SU-DHL-6 (cell line): ENCODE results near the gene RBM44.
"Not testable (repeated sequence)": the region's sequence is repeated elsewhere in the genome, so short reads cannot be mapped to it uniquely, and the experiment has no call there.

ENCODE experiments used
- H2AFZ ChIP-seq: fragments of 200-600 bp; sonication (generic); 2 replicates; pipeline ENCODE4 v1.6.1; 2014; ENCODE audit warnings: low read depth, mild to moderate bottlenecking, moderate library complexity, mixed read lengths, antibody characterized with exemption, low read length; ENCODE audit not compliant: severe bottlenecking
- H3F3A ChIP-seq: fragments of 200-600 bp; shearing (Covaris generic); 2 replicates; pipeline ENCODE4 v1.6.0; 2016; ENCODE audit warnings: antibody characterized with exemption, mild to moderate bottlenecking; ENCODE audit not compliant: insufficient read depth
- H3K27ac ChIP-seq: fragments of 200-600 bp; sonication (generic); 2 replicates; pipeline ENCODE4 v1.5.1; 2016; ENCODE audit warnings: low read depth, mild to moderate bottlenecking, low read length, moderate library complexity, mixed read lengths
- H3K27me3 ChIP-seq: fragments of 200-600 bp; sonication (generic), shearing (Covaris generic); 2 replicates; pipeline ENCODE4 v1.6.0; 2014; ENCODE audit warnings: mild to moderate bottlenecking, low read length
- H3K36me3 ChIP-seq: fragments of 200-600 bp; sonication (generic); 2 replicates; pipeline ENCODE4 v1.6.1; 2014; ENCODE audit warnings: mild to moderate bottlenecking, low read length, mixed read lengths
- H3K4me2 ChIP-seq: fragments of 300-600, 200-600 bp; shearing (Covaris generic), sonication (generic); 2 replicates; pipeline ENCODE4 v1.6.0; 2014; ENCODE audit warnings: low read length, low read depth, mild to moderate bottlenecking; ENCODE audit not compliant: poor library complexity, severe bottlenecking
- H3K4me3 ChIP-seq: fragments of 200-600 bp; sonication (generic); 2 replicates; pipeline ENCODE4 v1.5.1; 2014; ENCODE audit warnings: antibody characterized with exemption, low read length, mild to moderate bottlenecking, mixed read lengths; ENCODE audit not compliant: insufficient read depth, poor library complexity, severe bottlenecking
- H3K79me2 ChIP-seq: fragments of 200-600 bp; sonication (generic); 2 replicates; pipeline ENCODE4 v1.6.1; 2014; ENCODE audit warnings: mild to moderate bottlenecking, low read length, moderate library complexity; ENCODE audit not compliant: insufficient read depth
- H3K9ac ChIP-seq: fragments of 200-600 bp; sonication (generic); 2 replicates; pipeline ENCODE4 v1.7.0; 2014; ENCODE audit warnings: mild to moderate bottlenecking, low read length
- H3K9me2 ChIP-seq: fragments of 200-600 bp; sonication (generic); replicated peaks from 2 replicates; pipeline ENCODE4 v1.6.1; 2014; ENCODE audit warnings: low read length; ENCODE audit not compliant: insufficient read depth
- H3K9me3 ChIP-seq: fragments of 200-600 bp; sonication (generic); 2 replicates; pipeline ENCODE4 v1.6.1; 2014; ENCODE audit warnings: low read length, mixed read lengths; ENCODE audit not compliant: insufficient read depth
- H4K20me1 ChIP-seq: fragments of 200-600 bp; sonication (generic); 2 replicates; pipeline ENCODE4 v1.6.1; 2014; ENCODE audit warnings: low read depth, mild to moderate bottlenecking, antibody characterized with exemption, low read length, moderate library complexity, mixed read lengths
- CTCF ChIP-seq: fragments of 200-600 bp; sonication (generic); IDR thresholded peaks from one replicate; pipeline ENCODE4 v1.5.1; 2017; ENCODE audit warnings: antibody characterized with exemption, mild to moderate bottlenecking, low read length, moderate library complexity; ENCODE audit not compliant: insufficient read depth, poor library complexity, severe bottlenecking
- EZH2phosphoT487 ChIP-seq: fragments of 200-600 bp; sonication (generic), shearing (Covaris generic); conservative IDR thresholded peaks from 2 replicates; pipeline ENCODE4 v1.6.1; 2018; ENCODE audit warnings: mild to moderate bottlenecking, antibody characterized with exemption, low read length, moderate library complexity, mixed read lengths

RBM44 gene

GRCh38 chr2:237779521-237779920 is 19.1 kb upstream of the RBM44 start:
- no peak overlapping the region for H2AFZ ChIP-seq
- H3K9me3 ChIP-seq, result no peaks in the 10 kb centered on the region
- H3K27ac ChIP-seq, result no peak overlapping the region
- H3K4me3 ChIP-seq, result no peak overlapping the region
- TF ChIP-seq CTCF (no peak), EZH2phosphoT487 (no peak)
- no peaks in the 10 kb centered on the region for H3F3A ChIP-seq
- H3K9me2 ChIP-seq, result no peaks in the 10 kb centered on the region
- H3K4me2 ChIP-seq, result no peak overlapping the region
- H3K36me3 ChIP-seq, result no peaks in the 10 kb centered on the region
- no peaks in the 10 kb centered on the region for H3K27me3 ChIP-seq
- no peak overlapping the region for H3K9ac ChIP-seq
- H4K20me1 ChIP-seq, result no peaks in the 10 kb centered on the region
- H3K79me2 ChIP-seq, result no peaks in the 10 kb centered on the region

- H3K36me3 ChIP-seq, result no peaks in the 10 kb centered on the region; the same call in 1 of the 2 replicates
- H2AFZ ChIP-seq, result no peak overlapping the region
- H3K79me2 ChIP-seq, result no peaks in the 10 kb centered on the region
- H3K9me3 ChIP-seq, result peaks cover 7% of the 10 kb centered on the region; the same call in 1 of the 2 replicates
- no peaks in the 10 kb centered on the region for H3F3A ChIP-seq
- H3K9me2 ChIP-seq, result no peaks in the 10 kb centered on the region
- no peaks in the 10 kb centered on the region for H3K27me3 ChIP-seq
- no peak overlapping the region for H3K27ac ChIP-seq
- TF ChIP-seq EZH2phosphoT487 (no peak), CTCF (no peak)
- H4K20me1 ChIP-seq, result no peaks in the 10 kb centered on the region
- no peak overlapping the region for H3K9ac ChIP-seq
- no peak overlapping the region for H3K4me3 ChIP-seq
- H3K4me2 ChIP-seq, result no peak overlapping the region
Observed at GRCh38 chr2:237782181-237782580, 16.4 kb upstream of the RBM44 start.

- H2AFZ ChIP-seq, H3K9ac ChIP-seq, H4K20me1 ChIP-seq, H3K4me2 ChIP-seq, H3F3A ChIP-seq, H3K9me2 ChIP-seq, H3K27ac ChIP-seq, H3K27me3 ChIP-seq, H3K79me2 ChIP-seq, H3K4me3 ChIP-seq, H3K36me3 ChIP-seq: not testable (repeated sequence)
- peaks cover 11% of the 10 kb centered on the region; the same call in 1 of the 2 replicates for H3K9me3 ChIP-seq
Observed at GRCh38 chr2:237783678-237784077, 14.9 kb upstream of the RBM44 start.

- H3K4me2 ChIP-seq, result no peak overlapping the region
- TF ChIP-seq CTCF, result no peak
- TF ChIP-seq EZH2phosphoT487, result no peak
- no peak overlapping the region for H3K9ac ChIP-seq
- H3F3A ChIP-seq, result no peaks in the 10 kb centered on the region
- H2AFZ ChIP-seq, result no peak overlapping the region
- no peaks in the 10 kb centered on the region for H4K20me1 ChIP-seq
- H3K9me3 ChIP-seq, result peaks cover 11% of the 10 kb centered on the region; the same call in 1 of the 2 replicates
- no peak overlapping the region for H3K4me3 ChIP-seq
- no peaks in the 10 kb centered on the region for H3K79me2 ChIP-seq
- H3K36me3 ChIP-seq, result peaks cover 6% of the 10 kb centered on the region; the same call in 1 of the 2 replicates
- H3K27me3 ChIP-seq, result no peaks in the 10 kb centered on the region
- no peak overlapping the region for H3K27ac ChIP-seq
- no peaks in the 10 kb centered on the region for H3K9me2 ChIP-seq
Observed at GRCh38 chr2:237786936-237787335, 11.6 kb upstream of the RBM44 start.
